OCI-LY3 (cell line): Measurements from ENCODE around the gene PES1.

Source experiments
- CTCF ChIP-seq: fragments of 200-600, 300-600 bp; sonication (generic); IDR thresholded peaks from 2 replicates; pipeline ENCODE4 v1.5.1; 2014; ENCODE audit warnings: antibody characterized with exemption, low read length, low read depth
- EZH2phosphoT487 ChIP-seq: fragments of 200-600 bp; shearing (Covaris generic); IDR thresholded peaks from 2 replicates; pipeline ENCODE4 v1.6.1; 2018; ENCODE audit warnings: antibody characterized with exemption, mixed run types, low read depth

GRCh38 chr22:30562366-30562765 lies 29.3 kb downstream of the PES1 start:
- TF ChIP-seq CTCF (no peak), EZH2phosphoT487 (no peak)
